NCI-H2196 treated with DMSO at 0.1 percent for 48 hours (cell line): ENCODE measurements around the gene RNU11.
A peak's percentile ranks its signal among the peaks of the same experiment; 100 is the strongest.
"Not testable (repeated sequence)": the region's sequence is repeated elsewhere in the genome, so short reads cannot be mapped to it uniquely, and the experiment has no call there.

Source experiments
- DNase-seq: peaks from one replicate; lab custom pipeline; 2025; ENCODE audit not compliant: unreplicated experiment; lab: John Stamatoyannopoulos, UW

Gene RNU11

DNA sequence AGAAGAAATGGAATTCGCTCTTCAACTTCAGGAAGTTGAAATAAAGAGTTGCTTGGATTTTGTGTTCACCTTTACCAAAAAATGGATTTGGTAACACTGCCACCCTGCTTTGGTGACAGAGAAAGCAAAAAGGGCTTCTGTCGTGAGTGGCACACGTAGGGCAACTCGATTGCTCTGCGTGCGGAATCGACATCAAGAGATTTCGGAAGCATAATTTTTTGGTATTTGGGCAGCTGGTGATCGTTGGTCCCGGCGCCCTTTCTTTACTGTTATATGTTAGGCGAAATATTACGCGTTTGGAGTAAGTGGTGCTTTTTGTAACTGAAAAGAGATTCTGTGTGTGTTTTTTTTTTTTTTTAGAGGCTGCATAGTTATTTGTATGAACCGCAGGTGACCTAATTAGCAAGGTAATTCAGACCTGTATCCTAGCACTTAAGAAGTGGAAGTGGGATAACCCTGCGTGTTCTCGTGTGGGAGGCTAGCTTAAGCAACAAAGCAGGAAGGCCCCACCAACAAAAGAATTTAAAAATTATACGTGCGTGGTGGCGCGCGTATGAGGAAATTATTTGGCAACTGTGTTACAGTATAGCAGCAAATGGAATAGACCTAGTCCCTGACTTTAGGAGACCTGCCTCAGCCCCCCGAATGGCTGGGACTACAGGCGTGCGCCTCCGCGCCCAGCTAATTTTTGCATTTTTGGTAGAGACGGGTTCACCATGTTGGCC is at the start of gene RNU11:
Gene RNU11 (plus strand): TSS at position 127 of the 725 bp plus-strand sequence.
- DNase-seq = peak; percentile 88

DNA sequence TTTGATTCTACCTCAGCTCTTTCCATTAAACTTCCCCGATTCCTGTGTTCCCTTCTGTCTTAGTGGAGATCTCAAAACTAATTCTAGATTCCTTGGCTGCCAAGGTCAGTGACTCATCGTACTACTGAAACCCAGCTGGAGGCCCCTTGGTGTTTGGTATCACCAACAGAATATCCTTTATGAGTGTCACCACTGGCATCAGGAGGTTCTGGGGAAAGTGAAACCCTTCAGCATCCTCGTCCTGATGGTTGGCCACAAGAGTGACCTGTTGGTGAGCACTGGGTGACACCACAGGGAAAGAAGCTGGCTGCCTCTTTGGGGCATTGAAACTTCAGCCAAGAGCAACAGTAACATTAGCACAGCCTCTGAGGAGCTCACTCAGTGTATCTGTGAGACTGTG is 46.7 kb upstream of the RNU11 start:
- peak; percentile 24 for DNase-seq

DNA sequence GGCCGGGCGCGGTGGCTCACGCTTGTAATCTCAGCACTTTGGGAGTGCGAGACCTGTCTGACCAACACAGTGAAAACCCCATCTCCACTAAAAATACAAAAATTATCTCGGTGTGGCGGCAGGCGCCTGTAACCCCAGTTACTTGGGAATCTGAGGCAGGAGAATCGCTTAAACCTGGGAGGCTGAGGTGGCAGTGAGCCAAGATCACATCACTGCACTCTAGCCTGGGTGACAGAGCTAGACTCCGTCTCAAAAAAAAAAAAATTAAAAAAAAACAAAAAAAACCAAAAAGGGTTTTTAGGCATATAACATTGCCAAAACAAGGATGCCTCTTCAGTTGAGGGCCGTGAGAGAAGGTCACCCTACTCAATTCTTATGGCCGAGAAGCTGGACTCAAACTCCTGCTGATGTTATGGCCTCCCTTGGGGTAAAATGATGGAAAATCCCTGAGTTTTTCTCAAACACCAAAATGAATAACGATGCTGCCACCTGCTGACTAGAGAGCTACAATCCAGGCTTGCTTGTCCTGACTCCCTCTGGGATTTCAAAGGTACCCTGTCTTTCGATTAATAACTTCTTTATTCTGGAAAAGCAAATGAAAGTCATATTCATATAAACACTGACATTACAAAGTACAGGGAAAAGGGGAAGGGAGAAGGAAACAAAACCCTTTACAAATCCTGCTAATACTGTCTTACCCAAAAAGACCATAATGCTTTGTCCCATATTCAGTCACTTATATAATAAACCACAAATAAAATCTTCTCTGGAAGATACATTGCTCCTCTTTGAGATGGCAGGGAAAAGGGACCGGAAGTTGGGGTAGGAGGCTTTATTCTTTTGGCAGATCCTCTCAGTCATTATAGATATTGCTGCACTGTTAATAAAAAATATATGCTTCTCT is 45.6 kb upstream of the RNU11 start:
- peak; percentile 59 for DNase-seq

DNA sequence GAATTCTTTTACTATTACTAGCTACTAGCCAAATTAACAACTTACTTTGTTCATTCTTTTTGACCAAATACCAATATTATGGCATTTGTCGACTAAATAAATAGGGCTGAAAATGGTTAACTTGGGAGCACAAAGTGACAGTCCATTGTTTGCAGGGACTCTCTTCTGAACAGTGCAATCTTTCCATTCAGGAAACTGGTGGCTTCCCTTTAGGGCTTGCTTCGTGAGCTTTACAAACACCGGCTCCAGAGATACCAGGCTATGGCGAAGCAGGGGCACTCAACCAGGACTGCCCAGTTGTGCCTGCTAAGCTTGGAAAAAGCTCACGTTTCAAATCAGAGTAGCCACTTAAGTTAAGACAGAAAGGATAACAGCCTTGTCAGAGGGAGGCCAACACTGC is 44.0 kb upstream of the RNU11 start:
- DNase-seq = no peak

DNA sequence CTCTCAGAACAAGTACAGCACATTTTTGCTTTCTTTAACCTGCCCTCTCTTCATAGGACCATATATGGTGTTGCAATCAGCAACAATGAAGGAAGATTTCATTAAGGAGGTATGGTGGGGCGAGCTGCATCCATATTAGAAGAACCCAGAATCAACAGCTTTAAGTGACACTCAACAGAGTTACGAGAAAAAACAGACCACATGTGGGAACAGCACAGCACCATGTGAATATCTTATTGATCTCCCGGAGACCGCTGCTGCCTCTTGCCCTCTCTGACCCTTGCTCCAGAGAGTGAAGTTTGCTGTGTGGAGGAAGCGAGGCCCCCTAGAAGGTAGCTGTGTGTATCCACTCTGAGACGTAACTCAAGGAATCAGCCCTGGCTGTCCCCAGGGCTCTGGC is 43.4 kb upstream of the RNU11 start:
- DNase-seq = no peak

DNA sequence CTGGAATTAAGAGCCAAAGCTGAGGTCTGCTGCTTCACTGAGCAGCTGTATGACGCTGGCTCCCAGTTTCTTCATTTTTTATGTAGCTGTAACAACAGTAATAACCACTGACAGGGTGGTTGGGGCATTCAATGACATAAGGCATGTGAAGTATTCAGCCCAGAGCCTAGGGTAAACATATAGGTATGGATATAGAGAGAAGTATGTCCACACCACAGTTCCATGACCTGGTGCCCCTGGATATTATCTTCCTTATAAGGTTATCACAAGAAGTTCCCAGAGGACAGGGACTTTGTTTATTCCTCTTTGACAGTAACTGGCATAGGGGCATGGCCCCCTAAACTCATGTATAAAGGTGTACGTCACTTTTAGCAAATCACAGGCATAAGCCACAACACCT is 41.6 kb upstream of the RNU11 start:
- DNase-seq = no peak

DNA sequence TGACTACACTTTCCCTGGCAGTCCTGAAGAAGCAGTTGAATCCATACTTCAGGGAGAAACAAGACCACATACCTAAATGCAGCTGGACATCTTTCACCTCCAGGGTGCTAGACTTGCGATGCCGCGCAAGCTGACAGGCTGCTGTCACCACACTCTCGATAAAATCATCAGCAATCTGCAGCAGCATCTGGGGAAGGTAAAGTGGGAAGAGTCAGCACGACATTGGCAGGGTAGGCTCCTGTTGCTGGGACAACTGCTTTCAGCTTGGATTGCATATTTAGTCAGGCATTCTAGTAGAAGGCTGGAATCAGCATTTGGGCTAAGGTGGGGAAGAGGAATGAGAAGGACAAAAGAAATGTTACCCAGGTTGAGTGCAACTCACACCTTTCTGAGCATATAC is 35.2 kb upstream of the RNU11 start:
- DNase-seq = no peak

DNA sequence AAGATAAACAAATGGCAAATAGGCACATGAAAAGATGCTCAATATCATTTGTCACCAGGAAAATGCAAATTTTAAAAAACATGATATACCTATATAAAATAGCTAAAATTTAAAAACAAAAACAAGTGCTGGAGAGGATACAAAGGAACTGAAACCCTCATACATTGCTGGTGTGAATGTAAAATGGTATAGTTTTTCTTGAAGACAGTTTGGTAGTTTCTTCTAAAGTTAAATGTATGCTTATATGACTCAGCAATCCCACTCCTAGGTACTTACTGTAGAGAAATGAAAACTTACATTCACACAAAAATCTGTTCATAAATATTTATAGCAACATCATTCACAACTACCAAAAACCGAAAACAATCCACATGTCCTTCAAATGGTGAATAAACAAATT is 16.7 kb upstream of the RNU11 start:
- DNase-seq = no peak

DNA sequence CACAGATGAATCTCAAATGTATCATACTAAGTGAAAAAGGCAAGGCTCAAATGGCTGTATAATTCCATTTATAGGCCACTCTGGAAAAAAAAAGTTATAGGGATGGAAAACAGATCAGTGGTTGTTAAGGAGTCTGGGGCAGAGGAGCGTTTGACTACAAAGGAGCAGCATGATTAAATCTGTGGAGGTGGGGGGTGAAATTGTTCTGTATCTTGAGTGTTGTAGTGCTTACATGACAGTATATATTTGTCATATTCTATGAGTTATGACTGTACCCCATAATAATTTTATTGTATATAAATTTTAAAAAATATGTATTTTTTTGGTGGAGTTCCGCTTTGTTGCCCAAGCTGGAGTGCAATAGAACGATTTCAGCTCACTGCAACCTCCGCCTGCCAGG is 15.8 kb upstream of the RNU11 start:
- DNase-seq = no peak

DNA sequence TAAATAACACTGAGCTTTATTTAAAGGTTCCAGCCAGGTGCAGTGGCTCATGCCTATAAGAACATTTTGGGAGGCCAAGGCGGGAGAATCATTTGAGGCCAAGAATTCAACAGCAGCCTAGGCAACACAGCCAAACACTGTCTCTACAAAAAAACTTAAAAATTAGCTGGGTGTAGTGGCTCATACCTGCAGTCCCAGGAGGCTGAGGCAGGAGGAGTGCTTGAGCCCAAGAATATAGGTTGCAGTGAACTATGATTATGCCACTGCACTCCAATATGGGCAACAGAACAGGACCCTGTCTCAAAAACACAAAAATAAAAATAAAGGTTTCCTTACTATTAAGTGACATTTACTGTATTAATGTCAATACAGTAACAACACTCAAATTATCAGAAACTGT is 7.6 kb upstream of the RNU11 start:
- no peak for DNase-seq

DNA sequence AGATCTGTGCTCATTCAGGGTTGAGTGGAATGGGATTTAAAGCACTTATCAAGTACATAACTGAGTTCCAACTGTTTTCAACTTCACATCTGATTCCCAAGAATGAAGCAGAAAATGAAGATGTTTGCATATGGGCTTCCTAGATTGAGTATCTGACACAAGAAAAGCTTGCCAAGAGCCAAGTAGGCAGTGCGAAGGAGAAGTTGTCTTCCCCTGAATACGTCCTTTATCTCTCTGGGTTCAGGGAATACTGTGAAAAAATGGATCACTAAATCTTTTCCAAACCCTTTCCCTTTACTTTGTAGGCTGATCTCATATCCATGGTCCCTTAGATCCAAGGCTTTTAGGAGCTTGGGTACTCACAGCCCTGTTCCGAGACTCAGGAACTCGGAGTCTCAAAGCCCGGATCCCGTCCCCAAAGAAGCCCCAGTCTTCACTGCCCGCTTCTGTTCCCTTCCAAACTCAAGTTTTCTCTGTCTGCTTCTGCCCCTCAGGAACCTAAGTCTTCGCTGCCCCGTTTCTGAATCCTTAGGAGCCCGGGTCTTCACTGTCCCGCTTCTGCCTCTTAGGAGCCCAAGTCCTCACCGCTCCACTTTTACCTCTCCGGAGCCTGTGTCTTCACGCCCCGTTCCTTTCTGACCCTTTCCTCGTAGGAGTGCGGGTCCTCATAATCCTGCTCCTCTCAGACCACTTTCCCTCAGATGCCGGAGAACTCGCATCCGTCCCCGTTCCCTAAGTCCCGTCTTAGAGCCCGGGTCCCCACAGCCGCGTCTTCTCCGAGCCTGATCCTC is 6.1 kb upstream of the RNU11 start:
- DNase-seq = no peak

DNA sequence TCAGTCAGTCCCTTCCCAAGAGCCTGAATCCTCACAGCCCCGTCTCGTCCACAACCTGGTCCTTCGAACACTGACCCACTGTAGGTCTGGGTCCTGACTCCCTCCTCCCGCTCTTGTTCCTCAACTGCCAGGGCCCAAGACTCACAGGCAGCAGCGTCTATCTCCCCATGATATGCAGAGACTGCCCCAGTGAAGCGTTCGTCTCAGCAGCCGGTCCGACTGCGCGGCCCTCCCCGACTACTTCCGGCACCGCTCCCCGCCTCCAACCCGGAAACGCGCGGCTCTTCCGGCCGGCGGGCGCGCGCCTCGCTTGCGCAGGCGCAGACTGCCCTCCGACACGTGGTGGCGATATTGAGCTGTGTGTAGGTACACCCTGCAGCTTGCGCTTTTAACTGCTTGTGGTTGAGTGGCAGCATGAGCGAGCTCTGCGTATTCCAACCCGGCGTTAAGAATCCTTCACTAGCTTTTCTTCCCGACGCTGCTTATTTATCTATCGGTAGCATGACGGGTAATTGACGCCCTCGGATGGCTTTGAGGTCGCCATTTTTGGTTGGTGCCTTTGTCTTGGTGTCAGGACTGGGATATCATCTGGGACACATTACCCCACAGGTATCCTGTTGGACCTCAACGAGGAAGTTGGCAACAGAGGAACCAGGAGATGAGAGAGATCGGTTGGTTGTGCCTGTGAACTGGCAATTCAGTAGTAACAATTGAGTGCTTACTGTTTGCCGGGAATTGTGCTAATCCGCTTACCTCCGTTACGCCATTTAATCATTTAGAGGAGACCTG is 5.4 kb upstream of the RNU11 start, which contains the start of gene TAF12:
Gene TAF12 (minus strand): TSS at position 221 of the 789 bp plus-strand sequence. CDS start 20,986 bp downstream, outside the sequence.
- DNase-seq = peak; percentile 93

DNA sequence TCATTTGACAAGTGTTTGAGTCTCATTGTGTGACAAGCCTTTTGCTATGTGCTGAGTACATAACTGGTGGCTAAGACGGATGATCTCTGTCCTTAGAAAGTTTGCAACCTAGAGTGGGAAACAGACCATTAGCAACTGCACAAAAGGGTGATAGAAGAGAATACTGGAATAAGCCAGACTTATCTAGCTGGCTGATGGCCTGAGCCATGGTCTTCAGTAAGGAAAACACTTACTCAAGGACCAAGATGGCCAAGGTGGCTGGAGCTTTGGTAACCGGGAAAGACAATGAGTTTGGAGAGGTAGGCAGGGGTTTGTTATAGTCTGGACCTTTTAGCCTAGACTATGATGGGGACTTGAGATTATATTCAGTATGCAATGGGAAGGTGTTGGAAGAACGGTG is 3.9 kb upstream of the RNU11 start:
- no peak for DNase-seq

DNA sequence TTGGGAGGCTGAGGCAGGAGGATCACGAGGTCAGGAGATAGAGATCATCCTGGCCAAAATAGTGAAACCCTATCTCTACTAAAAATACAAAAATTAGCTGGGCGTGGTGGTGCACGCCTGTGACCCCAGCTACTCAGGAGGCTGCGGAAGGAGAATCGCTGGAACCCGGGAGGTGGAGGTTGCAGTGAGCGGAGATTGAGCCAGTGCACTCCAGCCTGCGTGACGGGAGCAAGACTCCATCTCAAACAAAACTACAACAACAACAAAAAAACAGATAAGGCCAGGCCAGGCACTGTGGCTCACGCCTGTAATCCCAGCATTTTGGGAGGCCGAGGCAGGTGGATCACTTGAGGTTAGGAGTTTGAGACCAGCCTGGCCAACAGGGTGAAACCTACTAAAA is 3.0 kb upstream of the RNU11 start:
- not testable (repeated sequence) for DNase-seq

DNA sequence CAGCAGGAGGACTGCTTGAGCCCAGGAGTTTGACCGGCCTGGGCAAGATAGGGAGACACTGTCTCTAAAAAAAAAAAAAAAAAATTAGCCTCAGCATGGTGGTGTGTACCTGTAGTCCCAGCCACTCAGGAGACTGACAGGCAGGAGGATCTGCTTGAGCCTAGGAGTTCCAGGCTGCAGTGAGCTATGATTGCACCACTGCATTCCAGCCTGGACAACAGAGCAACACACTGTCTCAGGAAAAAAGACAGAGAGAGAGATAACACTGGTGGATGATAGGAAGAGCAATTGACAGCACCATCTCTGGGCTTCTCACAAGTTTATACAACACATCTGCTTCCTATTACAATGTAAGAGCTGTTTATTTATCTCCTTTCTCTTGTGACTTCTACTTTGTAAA is 2.4 kb upstream of the RNU11 start:
- no peak for DNase-seq

DNA sequence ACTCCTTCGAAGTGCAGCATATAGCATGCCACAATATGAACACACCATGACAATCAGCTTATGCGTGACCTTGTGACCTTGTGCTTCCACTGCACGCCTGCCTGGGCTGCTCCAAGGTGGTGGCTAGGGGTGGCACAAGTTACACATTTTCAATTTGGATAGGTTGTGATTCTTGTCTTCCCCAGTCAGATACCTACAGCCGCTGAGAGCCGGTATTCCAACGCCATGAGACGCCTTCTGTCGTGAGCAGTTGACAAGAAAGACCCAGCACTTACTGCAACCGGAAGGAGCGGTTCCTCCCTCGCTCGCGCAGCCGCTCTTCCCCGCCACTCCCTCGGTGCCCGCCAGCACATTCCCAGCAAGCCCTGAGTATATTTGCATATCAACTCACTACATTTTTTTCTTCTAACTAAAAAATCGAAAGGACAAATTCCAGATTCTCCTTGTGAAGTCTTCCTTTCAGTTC is 359 bp upstream of the RNU11 start:
- DNase-seq = peak; percentile 93

DNA sequence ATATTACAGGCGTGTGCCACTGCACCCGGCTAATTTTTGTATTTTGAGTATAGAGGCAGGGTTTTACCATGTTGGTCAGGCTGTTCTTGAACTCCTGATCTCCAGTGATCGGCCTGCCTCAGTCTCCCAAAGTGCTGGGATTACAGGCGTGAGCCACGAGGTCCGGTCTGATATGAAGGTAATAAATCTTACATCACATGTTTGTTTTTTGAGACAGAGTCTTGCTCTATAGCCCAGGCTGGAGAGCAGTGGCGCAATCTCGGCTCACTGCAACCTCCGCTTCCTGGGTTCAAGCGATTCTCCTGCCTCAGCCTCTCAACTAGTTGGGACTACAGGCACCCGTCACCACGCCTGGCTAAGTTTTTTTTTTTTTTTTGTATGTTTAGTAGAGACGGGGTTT is 4.7 kb downstream of the RNU11 start:
- not testable (repeated sequence) for DNase-seq

DNA sequence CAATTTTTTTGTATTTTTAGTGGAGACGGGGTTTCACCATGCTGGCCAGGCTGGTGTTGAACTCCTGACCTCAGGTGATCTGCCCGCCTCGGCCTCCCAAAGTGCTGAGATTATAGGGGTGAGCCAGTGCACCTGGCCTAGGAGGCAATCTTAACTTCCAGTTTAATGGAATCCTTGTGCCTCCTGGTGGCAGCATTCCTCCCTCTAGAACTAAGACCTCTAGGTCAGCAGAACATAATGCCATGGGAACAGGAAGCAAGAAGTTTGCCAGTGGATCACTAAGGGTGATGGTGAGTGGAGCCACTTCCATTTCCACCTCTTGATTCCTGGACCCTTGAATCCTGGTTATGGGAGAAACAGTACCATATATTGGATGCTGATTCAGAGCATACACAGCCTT is 5.5 kb downstream of the RNU11 start:
- DNase-seq = not testable (repeated sequence)

DNA sequence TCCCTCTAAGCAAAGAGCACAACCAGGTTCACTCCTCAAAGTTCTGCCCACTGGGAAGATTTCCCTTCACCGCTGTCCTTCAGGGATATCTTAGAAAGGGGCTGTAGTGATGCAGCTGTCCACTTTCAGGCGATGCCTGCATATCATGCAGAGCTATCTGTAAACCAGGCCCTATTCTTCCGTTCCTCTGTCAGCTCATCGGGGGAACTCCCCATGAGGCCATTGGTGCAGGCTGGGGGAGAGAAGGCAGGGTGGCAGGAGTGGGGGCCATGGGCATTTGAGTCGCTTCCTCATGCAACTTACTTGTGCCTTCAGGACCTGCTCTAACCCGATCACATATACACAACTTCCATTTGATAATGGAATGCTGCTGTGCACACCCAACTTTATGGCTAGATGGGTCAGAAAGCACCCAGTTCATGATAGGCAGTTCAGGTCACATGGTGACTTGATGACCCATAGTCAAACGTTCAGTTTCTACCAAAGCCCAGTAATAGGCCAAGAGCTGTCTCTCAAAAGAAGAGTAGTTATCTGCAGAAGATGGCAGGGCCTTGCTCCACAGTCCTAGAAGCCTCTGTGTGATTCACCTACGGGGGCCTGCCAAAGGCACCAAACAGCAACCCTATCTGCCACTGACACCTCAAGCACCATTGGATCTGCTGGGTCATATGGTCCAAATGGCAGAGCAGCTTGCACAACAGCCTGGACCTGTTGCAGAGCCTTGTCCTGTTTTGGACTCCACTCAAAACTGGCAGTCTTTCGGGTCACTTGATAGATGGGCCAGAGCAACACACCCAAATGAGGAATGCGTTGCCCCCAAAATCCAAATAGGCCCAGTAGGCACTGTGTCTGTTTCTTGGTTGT is 7.3 kb downstream of the RNU11 start:
- not testable (repeated sequence) for DNase-seq

DNA sequence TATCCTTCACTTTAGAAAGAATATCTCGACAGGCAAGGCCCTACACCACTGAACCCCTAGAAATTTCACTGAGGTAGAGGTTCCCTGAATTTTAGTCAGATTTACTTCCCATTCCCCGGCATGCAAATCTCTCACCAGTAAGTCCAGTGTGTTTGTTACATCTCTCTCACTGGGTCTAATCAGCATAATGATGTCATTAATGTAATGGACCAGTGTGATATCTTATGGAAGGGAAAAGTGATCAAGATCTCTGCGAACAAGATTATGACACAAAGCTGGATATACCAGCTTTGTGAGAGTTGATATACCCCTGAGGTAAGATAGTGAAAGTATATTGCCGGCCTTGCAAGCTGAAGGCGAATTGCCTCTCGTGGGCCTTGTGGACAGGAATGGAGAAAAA is 7.9 kb downstream of the RNU11 start:
- no peak for DNase-seq
